Activated T-cell treated with anti-CD3 and anti-CD28 coated beads, Interleukin-2, amount 50 U/mL, for 24 hours (primary cell): Measurements from ENCODE around the gene STRIP2.

Source experiments
- DNase-seq: peaks from one replicate; pipeline ENCODE4 v3.0.0-alpha.2; 2020
- H3K27ac Mint-ChIP-seq: 2 replicates; pipeline ENCODE4 v1.8.0; 2020; ENCODE audit warnings: mild to moderate bottlenecking, mixed read lengths
- H3K27me3 Mint-ChIP-seq: 2 replicates; pipeline ENCODE4 v1.8.0; 2020; ENCODE audit warnings: mixed read lengths
- H3K36me3 Mint-ChIP-seq: 2 replicates; pipeline ENCODE4 v1.8.0; 2020; ENCODE audit warnings: low read depth, mixed read lengths
- H3K4me1 Mint-ChIP-seq: 2 replicates; pipeline ENCODE4 v1.8.0; 2020; ENCODE audit warnings: low read depth, mixed read lengths
- H3K4me3 Mint-ChIP-seq: 2 replicates; pipeline ENCODE4 v1.8.0; 2020; ENCODE audit warnings: mild to moderate bottlenecking, moderate library complexity, mixed read lengths
- H3K9me3 Mint-ChIP-seq: 2 replicates; pipeline ENCODE4 v1.8.0; 2020; ENCODE audit warnings: mixed read lengths

Gene STRIP2

GRCh38 chr7:129433847-129434674 is at the start of gene STRIP2:
STRIP2 (plus strand) TSS chr7:129434432; CDS start chr7:129434473, 41 bp downstream.
- peak; percentile 95 for DNase-seq
- H3K4me1 Mint-ChIP-seq, result peaks cover 46% of the 10 kb centered on the region
- peaks cover 39% of the 10 kb centered on the region for H3K36me3 Mint-ChIP-seq
- peak within 1 kb of the TSS; percentile 93 for H3K27ac Mint-ChIP-seq
- no peaks in the 10 kb centered on the region for H3K9me3 Mint-ChIP-seq
- H3K27me3 Mint-ChIP-seq, result peaks cover 9% of the 10 kb centered on the region
- H3K4me3 Mint-ChIP-seq, result peak within 1 kb of the TSS; percentile 91

GRCh38 chr7:129385116-129385515 is 49.1 kb upstream of the STRIP2 start:
- Mint-ChIP-seq H3K27ac (no peak overlapping the region), H3K4me1 (peaks cover 16% of the 10 kb centered on the region), H3K36me3 (peaks cover 28% of the 10 kb centered on the region), H3K27me3 (no peaks in the 10 kb centered on the region), H3K9me3 (no peaks in the 10 kb centered on the region), H3K4me3 (no peak overlapping the region)
- DNase-seq, result no peak

GRCh38 chr7:129385598-129385997 is 48.6 kb upstream of the STRIP2 start:
- DNase-seq, result no peak
- Mint-ChIP-seq H3K27ac (no peak overlapping the region), H3K4me1 (peaks cover 16% of the 10 kb centered on the region), H3K4me3 (no peak overlapping the region), H3K27me3 (no peaks in the 10 kb centered on the region), H3K36me3 (peaks cover 30% of the 10 kb centered on the region), H3K9me3 (no peaks in the 10 kb centered on the region)

GRCh38 chr7:129386506-129386905 is 47.7 kb upstream of the STRIP2 start:
- H3K4me1 Mint-ChIP-seq, result peaks cover 16% of the 10 kb centered on the region
- H3K27ac Mint-ChIP-seq, result peak overlapping the region; percentile 34
- no peak overlapping the region for H3K4me3 Mint-ChIP-seq
- no peak for DNase-seq
- H3K36me3 Mint-ChIP-seq, result peaks cover 32% of the 10 kb centered on the region
- H3K27me3 Mint-ChIP-seq, result no peaks in the 10 kb centered on the region
- H3K9me3 Mint-ChIP-seq, result no peaks in the 10 kb centered on the region

- Mint-ChIP-seq H3K9me3 (no peaks in the 10 kb centered on the region), H3K4me1 (peaks cover 13% of the 10 kb centered on the region), H3K36me3 (peaks cover 27% of the 10 kb centered on the region), H3K27me3 (no peaks in the 10 kb centered on the region), H3K27ac (no peak overlapping the region), H3K4me3 (no peak overlapping the region)
- no peak for DNase-seq
Observed at GRCh38 chr7:129387537-129387936, 46.7 kb upstream of the STRIP2 start.

- no peak overlapping the region for H3K4me3 Mint-ChIP-seq
- H3K9me3 Mint-ChIP-seq, result no peaks in the 10 kb centered on the region
- peaks cover 30% of the 10 kb centered on the region for H3K36me3 Mint-ChIP-seq
- no peaks in the 10 kb centered on the region for H3K27me3 Mint-ChIP-seq
- peaks cover 12% of the 10 kb centered on the region for H3K4me1 Mint-ChIP-seq
- H3K27ac Mint-ChIP-seq, result no peak overlapping the region
- DNase-seq, result no peak
Observed at GRCh38 chr7:129388333-129389098, 45.7 kb upstream of the STRIP2 start.

- H3K27me3 Mint-ChIP-seq, result no peaks in the 10 kb centered on the region
- H3K36me3 Mint-ChIP-seq, result peaks cover 30% of the 10 kb centered on the region
- H3K4me3 Mint-ChIP-seq, result no peak overlapping the region
Observed at GRCh38 chr7:129389829-129390228, 44.4 kb upstream of the STRIP2 start.

GRCh38 chr7:129390314-129390713 is 43.9 kb upstream of the STRIP2 start:
- no peak overlapping the region for H3K27ac Mint-ChIP-seq
- H3K4me1 Mint-ChIP-seq, result peaks cover 8% of the 10 kb centered on the region
- DNase-seq, result no peak
- H3K4me3 Mint-ChIP-seq, result no peak overlapping the region
- peaks cover 29% of the 10 kb centered on the region for H3K36me3 Mint-ChIP-seq
- no peaks in the 10 kb centered on the region for H3K27me3 Mint-ChIP-seq
- no peaks in the 10 kb centered on the region for H3K9me3 Mint-ChIP-seq

More at GRCh38 chr7:129389829-129390228, 44.4 kb upstream of the STRIP2 start:
- Mint-ChIP-seq H3K27ac (no peak overlapping the region), H3K9me3 (no peaks in the 10 kb centered on the region), H3K4me1 (peaks cover 10% of the 10 kb centered on the region)
- DNase-seq, result no peak

GRCh38 chr7:129391546-129392171 is 42.6 kb upstream of the STRIP2 start:
- Mint-ChIP-seq H3K4me1 (peaks cover 1% of the 10 kb centered on the region), H3K4me3 (no peak overlapping the region)

GRCh38 chr7:129393255-129393654 is 41.0 kb upstream of the STRIP2 start:
- H3K9me3 Mint-ChIP-seq, result no peaks in the 10 kb centered on the region
- H3K36me3 Mint-ChIP-seq, result peaks cover 37% of the 10 kb centered on the region
- no peak overlapping the region for H3K4me3 Mint-ChIP-seq
- no peaks in the 10 kb centered on the region for H3K4me1 Mint-ChIP-seq
- no peak for DNase-seq
- no peak overlapping the region for H3K27ac Mint-ChIP-seq
- H3K27me3 Mint-ChIP-seq, result no peaks in the 10 kb centered on the region

More at GRCh38 chr7:129391546-129392171, 42.6 kb upstream of the STRIP2 start:
- no peak overlapping the region for H3K27ac Mint-ChIP-seq
- H3K9me3 Mint-ChIP-seq, result no peaks in the 10 kb centered on the region
- peaks cover 27% of the 10 kb centered on the region for H3K36me3 Mint-ChIP-seq
- H3K27me3 Mint-ChIP-seq, result no peaks in the 10 kb centered on the region
- DNase-seq, result no peak

GRCh38 chr7:129394101-129394500 is 40.1 kb upstream of the STRIP2 start:
- Mint-ChIP-seq H3K27ac (no peak overlapping the region), H3K4me1 (no peaks in the 10 kb centered on the region), H3K9me3 (no peaks in the 10 kb centered on the region), H3K27me3 (no peaks in the 10 kb centered on the region), H3K4me3 (no peak overlapping the region), H3K36me3 (peaks cover 33% of the 10 kb centered on the region)
- no peak for DNase-seq

- DNase-seq, result no peak
- Mint-ChIP-seq H3K4me3 (no peak overlapping the region), H3K27ac (no peak overlapping the region), H3K4me1 (no peaks in the 10 kb centered on the region), H3K9me3 (no peaks in the 10 kb centered on the region), H3K27me3 (no peaks in the 10 kb centered on the region), H3K36me3 (peaks cover 36% of the 10 kb centered on the region)
Observed at GRCh38 chr7:129394982-129395914, 39.0 kb upstream of the STRIP2 start.

GRCh38 chr7:129401228-129401966 is 32.8 kb upstream of the STRIP2 start:
- no peaks in the 10 kb centered on the region for H3K27me3 Mint-ChIP-seq
- DNase-seq, result no peak
- no peaks in the 10 kb centered on the region for H3K9me3 Mint-ChIP-seq
- H3K4me3 Mint-ChIP-seq, result no peak overlapping the region
- H3K27ac Mint-ChIP-seq, result no peak overlapping the region
- peaks cover 37% of the 10 kb centered on the region for H3K4me1 Mint-ChIP-seq
- H3K36me3 Mint-ChIP-seq, result peaks cover 51% of the 10 kb centered on the region
